Measurements from ENCODE around the gene ARHGAP1. TPM values are rescaled to one million over a fixed set of nuclear protein-coding genes. Genes with fewer than 3 reads are reported as not detected.

The ARHGAP1 gene
- total RNA-seq, 1 donor from 2014 or later = 8.1 TPM

- H3K27ac Mint-ChIP-seq = no peak overlapping the region
- H3K36me3 ChIP-seq = no peaks in the 10 kb centered on the region
- peaks cover 3% of the 10 kb centered on the region for H3K27me3 Mint-ChIP-seq (ENCODE audit: insufficient read depth, low read depth)
Observed at GRCh38 chr11:46693597-46694012, 6.8 kb downstream of the ARHGAP1 start.

GRCh38 chr11:46692450-46692849 lies 8.0 kb downstream of the ARHGAP1 start:
- no peak for DNase-seq (ENCODE audit: low spot score)
- Histone ChIP-seq H3F3A (ENCODE audit: low read depth) (no peaks in the 10 kb centered on the region), H3K9me3 (ENCODE audit: low read depth) (no peaks in the 10 kb centered on the region), H3K9ac (no peak overlapping the region), H3K27me3 (no peaks in the 10 kb centered on the region), H3K27ac (no peak overlapping the region), H3K36me3 (no peaks in the 10 kb centered on the region), H3K79me2 (ENCODE audit: low read depth) (no peaks in the 10 kb centered on the region), H2AFZ (replicated peaks) (no peak overlapping the region), H3K4me1 (no peaks in the 10 kb centered on the region), H3K4me2 (no peak overlapping the region), H3K4me3 (no peak overlapping the region), H4K20me1 (ENCODE audit: low read depth) (no peaks in the 10 kb centered on the region)
- H3K27ac Mint-ChIP-seq = no peak overlapping the region
- H3K4me3 Mint-ChIP-seq = no peak overlapping the region
- H3K36me3 Mint-ChIP-seq = peaks cover 6% of the 10 kb centered on the region
- H3K27me3 Mint-ChIP-seq (ENCODE audit: insufficient read depth, low read depth) = peaks cover 3% of the 10 kb centered on the region
- H3K4me1 Mint-ChIP-seq = peaks cover 7% of the 10 kb centered on the region
- TF ChIP-seq EZH2 (IDR thresholded peaks at IDR 0.05) (no peak), CTCF (IDR thresholded peaks at IDR 0.05) (no peak), EZH2phosphoT487 (IDR thresholded peaks at IDR 0.05) (no peak)
- H3K9me3 Mint-ChIP-seq = no peaks in the 10 kb centered on the region

More at GRCh38 chr11:46693597-46694012, 6.8 kb downstream of the ARHGAP1 start:
- H3K9me3 ChIP-seq (ENCODE audit: low read depth) = no peaks in the 10 kb centered on the region
- no peak overlapping the region for H3K4me3 Mint-ChIP-seq
- no peaks in the 10 kb centered on the region for H3F3A ChIP-seq (ENCODE audit: low read depth)
- peaks cover 6% of the 10 kb centered on the region for H3K36me3 Mint-ChIP-seq
- H3K4me3 ChIP-seq = no peak overlapping the region
- no peak overlapping the region for H3K27ac ChIP-seq
- no peaks in the 10 kb centered on the region for H3K4me1 ChIP-seq
- DNase-seq (ENCODE audit: low spot score) = no peak
- peaks cover under 1% of the 10 kb centered on the region for H3K79me2 ChIP-seq (ENCODE audit: low read depth)
- TF ChIP-seq CTCF (IDR thresholded peaks at IDR 0.05) (no peak), EZH2 (IDR thresholded peaks at IDR 0.05) (no peak), EZH2phosphoT487 (IDR thresholded peaks at IDR 0.05) (no peak)
- no peak overlapping the region for H2AFZ ChIP-seq (replicated peaks)
- no peaks in the 10 kb centered on the region for H4K20me1 ChIP-seq (ENCODE audit: low read depth)
- no peak overlapping the region for H3K9ac ChIP-seq
- no peak overlapping the region for H3K4me2 ChIP-seq
- H3K9me3 Mint-ChIP-seq = no peaks in the 10 kb centered on the region
- H3K27me3 ChIP-seq = no peaks in the 10 kb centered on the region
- peaks cover 16% of the 10 kb centered on the region for H3K4me1 Mint-ChIP-seq

- Histone ChIP-seq H3K27me3 (no peaks in the 10 kb centered on the region), H3K36me3 (no peaks in the 10 kb centered on the region), H3K27ac (no peak overlapping the region), H3K9me3 (ENCODE audit: low read depth) (no peaks in the 10 kb centered on the region), H3K79me2 (ENCODE audit: low read depth) (no peaks in the 10 kb centered on the region), H4K20me1 (ENCODE audit: low read depth) (no peaks in the 10 kb centered on the region), H3K4me3 (no peak overlapping the region), H3K4me1 (no peaks in the 10 kb centered on the region), H3K4me2 (no peak overlapping the region), H3K9ac (no peak overlapping the region), H3F3A (ENCODE audit: low read depth) (no peaks in the 10 kb centered on the region), H2AFZ (replicated peaks) (no peak overlapping the region)
- Mint-ChIP-seq H3K36me3 (peaks cover 8% of the 10 kb centered on the region), H3K27me3 (ENCODE audit: insufficient read depth, low read depth) (no peaks in the 10 kb centered on the region), H3K9me3 (no peaks in the 10 kb centered on the region), H3K4me3 (no peak overlapping the region), H3K4me1 (no peaks in the 10 kb centered on the region), H3K27ac (no peak overlapping the region)
- DNase-seq (ENCODE audit: low spot score) = no peak
- TF ChIP-seq EZH2phosphoT487 (IDR thresholded peaks at IDR 0.05) (no peak), CTCF (IDR thresholded peaks at IDR 0.05) (no peak), EZH2 (IDR thresholded peaks at IDR 0.05) (no peak)
Observed at GRCh38 chr11:46690702-46691101, 9.7 kb downstream of the ARHGAP1 start.

Measured in neural progenitor cell (in vitro differentiated cells).